Epithelial cell of proximal tubule (primary cell): ENCODE measurements around the gene GSAP. TPM values are rescaled to one million over a fixed set of nuclear protein-coding genes. Genes with fewer than 3 reads are reported as not detected.

Experiments used
- DNase-seq: peaks from one replicate; pipeline ENCODE4 v3.0.0-alpha.2; 2011; ENCODE audit warnings: low read depth
- H3K4me3 ChIP-seq: 2 replicates; pipeline ENCODE4 v1.5.1; 2011; ENCODE audit warnings: low read depth, mild to moderate bottlenecking, low read length
- CTCF ChIP-seq: conservative IDR thresholded peaks from 2 replicates; pipeline ENCODE4 v1.5.1; 2012; ENCODE audit warnings: low read depth, mild to moderate bottlenecking, low read length
- total RNA-seq: library from RNA; depleted of rRNA; stranded (reverse); fragments of >200 nt; gene quantifications from 2 replicates; pipeline ENCODE4 v1.2.3, GENCODE V29; 2015

Gene GSAP
- total RNA-seq, 1 donor from 2014 or later: 1.2 TPM

GRCh38 chr7:77354484-77354883, 61.7 kb downstream of the GSAP start:
- no peak overlapping the region for H3K4me3 ChIP-seq
- no peak for DNase-seq
- TF ChIP-seq CTCF: no peak

GRCh38 chr7:77353911-77354310, 62.2 kb downstream of the GSAP start:
- H3K4me3 ChIP-seq: no peak overlapping the region
- TF ChIP-seq CTCF: no peak
- DNase-seq: no peak

- no peak for TF ChIP-seq CTCF
- no peak for DNase-seq
- H3K4me3 ChIP-seq: no peak overlapping the region
Measured at GRCh38 chr7:77353407-77353721, 62.8 kb downstream of the GSAP start.

GRCh38 chr7:77352665-77353406, 63.3 kb downstream of the GSAP start:
- DNase-seq: no peak
- H3K4me3 ChIP-seq: no peak overlapping the region
- TF ChIP-seq CTCF: no peak

DNA sequence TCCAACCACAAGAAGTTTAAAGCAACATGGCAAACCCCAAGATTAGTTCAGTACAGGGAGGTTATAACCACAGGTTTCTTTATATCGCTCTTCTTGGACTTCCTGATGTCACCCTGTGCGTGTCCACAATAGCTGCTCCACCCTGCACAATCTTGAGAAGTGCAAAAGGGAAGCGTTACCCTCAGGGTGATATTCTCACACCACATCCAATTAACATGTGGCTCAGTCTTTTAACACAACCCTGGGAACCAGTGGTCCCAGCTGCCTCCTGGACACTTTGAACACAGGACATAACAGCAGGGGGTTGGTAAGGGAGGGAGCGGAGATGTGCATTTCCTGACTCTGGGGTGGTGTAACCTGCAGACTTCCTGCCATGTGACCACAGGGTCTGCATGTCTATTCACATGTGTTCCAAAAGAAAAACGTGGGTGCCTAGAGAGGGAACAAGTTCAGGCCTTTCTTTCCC, 64.6 kb downstream of the GSAP start:
- no peak for DNase-seq
- H3K4me3 ChIP-seq: no peak overlapping the region
- no peak for TF ChIP-seq CTCF

GRCh38 chr7:77349141-77349540, 67.0 kb downstream of the GSAP start:
- no peak overlapping the region for H3K4me3 ChIP-seq
- no peak for DNase-seq
- peak; percentile 17 for TF ChIP-seq CTCF

DNA sequence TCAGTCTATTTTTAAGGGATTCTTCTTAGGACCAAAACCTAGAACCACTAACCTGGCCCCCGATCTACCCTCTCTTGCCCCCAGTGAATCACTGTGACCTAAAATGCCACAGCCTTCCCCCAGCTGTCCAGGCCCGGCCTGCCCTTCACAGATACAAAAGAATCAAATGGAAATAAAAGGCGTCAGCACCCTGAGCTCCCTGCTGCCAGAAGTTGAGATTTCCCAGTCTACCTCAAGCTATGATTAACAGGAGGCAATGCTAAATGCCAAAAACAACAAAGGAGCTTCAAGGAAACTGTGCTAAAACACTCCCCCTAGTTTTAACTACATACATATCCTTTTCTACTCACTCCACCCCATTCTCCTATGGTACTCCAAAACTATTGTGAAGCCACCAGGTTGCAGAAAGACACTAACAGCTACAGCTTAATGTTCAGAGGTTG, 67.8 kb downstream of the GSAP start:
- TF ChIP-seq CTCF: peak; percentile 19
- no peak overlapping the region for H3K4me3 ChIP-seq
- DNase-seq: peak; percentile 74
